Neural progenitor cell (in vitro differentiated cells): Measurements from ENCODE around the gene CAPN11. TPM values are rescaled to one million over a fixed set of nuclear protein-coding genes. Genes with fewer than 3 reads are reported as not detected.

Experiments
- DNase-seq: peaks from one replicate; pipeline ENCODE4 v3.0.0-alpha.2; 2016; ENCODE audit warnings: low spot score
- H2AFZ ChIP-seq: fragments of 200-600 bp; sonication (generic); replicated peaks from 2 replicates; pipeline ENCODE4 v1.6.1; 2016; ENCODE audit warnings: antibody characterized with exemption
- H3F3A ChIP-seq: fragments of 200-600 bp; sonication (generic); 2 replicates; pipeline ENCODE4 v1.6.1; 2016; ENCODE audit warnings: antibody characterized with exemption, low read depth
- H3K27ac ChIP-seq: fragments of 200-600 bp; sonication (generic); 2 replicates; pipeline ENCODE4 v1.5.1; 2016; ENCODE audit warnings: mild to moderate bottlenecking
- H3K27me3 ChIP-seq: fragments of 200-600 bp; sonication (generic); 2 replicates; pipeline ENCODE4 v1.6.1; 2016; ENCODE audit warnings: mild to moderate bottlenecking, moderate library complexity
- H3K36me3 ChIP-seq: fragments of 200-600 bp; sonication (generic); 2 replicates; pipeline ENCODE4 v1.5.1; 2016
- H3K4me1 ChIP-seq: fragments of 200-600 bp; sonication (generic); 2 replicates; pipeline ENCODE4 v1.6.1; 2016; ENCODE audit warnings: mixed run types
- H3K4me2 ChIP-seq: fragments of 200-600 bp; sonication (generic); 2 replicates; pipeline ENCODE4 v1.6.1; 2016
- H3K4me3 ChIP-seq: fragments of 200-600 bp; sonication (generic); 2 replicates; pipeline ENCODE4 v1.5.1; 2016
- H3K79me2 ChIP-seq: fragments of 200-600 bp; sonication (generic); 2 replicates; pipeline ENCODE4 v1.6.1; 2016; ENCODE audit warnings: low read depth
- H3K9ac ChIP-seq: fragments of 200-600 bp; sonication (generic); 2 replicates; pipeline ENCODE4 v1.6.1; 2016
- H3K9me3 ChIP-seq: fragments of 200-600 bp; sonication (generic); 2 replicates; pipeline ENCODE4 v1.5.1; 2016; ENCODE audit warnings: low read depth
- H4K20me1 ChIP-seq: fragments of 200-600 bp; sonication (generic); 2 replicates; pipeline ENCODE4 v1.6.1; 2016; ENCODE audit warnings: low read depth
- H3K27ac Mint-ChIP-seq: 3 replicates; pipeline ENCODE4 v1.8.0; 2021; ENCODE audit warnings: mixed read lengths
- H3K27me3 Mint-ChIP-seq: 2 replicates; pipeline ENCODE4 v1.8.0; 2022; ENCODE audit warnings: low read depth, mild to moderate bottlenecking, inconsistent platforms, moderate library complexity, mixed read lengths; ENCODE audit not compliant: insufficient read depth
- H3K36me3 Mint-ChIP-seq: 3 replicates; pipeline ENCODE4 v1.8.0; 2021; ENCODE audit warnings: mixed read lengths
- H3K4me1 Mint-ChIP-seq: 3 replicates; pipeline ENCODE4 v1.8.0; 2021; ENCODE audit warnings: mixed read lengths
- H3K4me3 Mint-ChIP-seq: 3 replicates; pipeline ENCODE4 v1.8.0; 2021; ENCODE audit warnings: mild to moderate bottlenecking, moderate library complexity, mixed read lengths
- H3K9me3 Mint-ChIP-seq: 3 replicates; pipeline ENCODE4 v1.8.0; 2020; ENCODE audit warnings: mixed read lengths
- CTCF ChIP-seq: fragments of 200-600 bp; sonication (generic); IDR thresholded peaks from 2 replicates; pipeline ENCODE4 v1.5.1; 2017; ENCODE audit warnings: antibody characterized with exemption, mild to moderate bottlenecking
- EZH2 ChIP-seq: fragments of 200-600 bp; sonication (generic); IDR thresholded peaks from 2 replicates; pipeline ENCODE4 v1.6.1; 2017; ENCODE audit warnings: antibody characterized with exemption, mild to moderate bottlenecking, moderate library complexity
- EZH2phosphoT487 ChIP-seq: fragments of 200-600 bp; sonication (generic); IDR thresholded peaks from 2 replicates; pipeline ENCODE4 v1.6.1; 2017; ENCODE audit warnings: antibody characterized with exemption
- total RNA-seq: library from RNA; depleted of rRNA; stranded (reverse); fragments of >200 nt; gene quantifications from 2 replicates; pipeline ENCODE4 v1.2.3, GENCODE V29; 2015; ENCODE audit warnings: low replicate concordance

CAPN11 gene
- total RNA-seq, 1 donor from 2014 or later = 0.49 TPM

GRCh38 chr6:44123544-44123943 is 35.1 kb upstream of the CAPN11 start:
- H3K27ac ChIP-seq = peak overlapping the region; percentile 34
- no peak overlapping the region for H3K4me3 ChIP-seq

GRCh38 chr6:44126320-44127149 is 32.1 kb upstream of the CAPN11 start:
- H3K79me2 ChIP-seq = peaks cover 68% of the 10 kb centered on the region
- peaks cover 5% of the 10 kb centered on the region for H3F3A ChIP-seq
- Mint-ChIP-seq H3K27ac (peak overlapping the region; percentile 95), H3K4me1 (peaks cover 54% of the 10 kb centered on the region), H3K4me3 (peak overlapping the region; percentile 97), H3K9me3 (no peaks in the 10 kb centered on the region), H3K27me3 (peaks cover 6% of the 10 kb centered on the region), H3K36me3 (peaks cover 8% of the 10 kb centered on the region)
- peak overlapping the region; percentile 94 for H3K4me2 ChIP-seq
- no peaks in the 10 kb centered on the region for H3K36me3 ChIP-seq
- H4K20me1 ChIP-seq = peaks cover 58% of the 10 kb centered on the region
- DNase-seq = peak; percentile 85
- H3K9ac ChIP-seq = peak overlapping the region; percentile 63
- H3K27me3 ChIP-seq = no peaks in the 10 kb centered on the region
- peak overlapping the region; percentile 55 for H3K27ac ChIP-seq
- peak overlapping the region; percentile 70 for H3K4me3 ChIP-seq
- H3K4me1 ChIP-seq = peaks cover 49% of the 10 kb centered on the region
- no peak for TF ChIP-seq EZH2
- TF ChIP-seq CTCF = no peak
- H3K9me3 ChIP-seq = no peaks in the 10 kb centered on the region
- H2AFZ ChIP-seq = no peak overlapping the region

More at GRCh38 chr6:44123544-44123943, 35.1 kb upstream of the CAPN11 start:
- peaks cover 15% of the 10 kb centered on the region for H3F3A ChIP-seq
- H3K27ac Mint-ChIP-seq = no peak overlapping the region
- H2AFZ ChIP-seq = no peak overlapping the region
- H3K9me3 ChIP-seq = no peaks in the 10 kb centered on the region
- H3K36me3 Mint-ChIP-seq = peaks cover 8% of the 10 kb centered on the region
- H3K9ac ChIP-seq = no peak overlapping the region
- H3K4me1 Mint-ChIP-seq = peaks cover 55% of the 10 kb centered on the region
- peaks cover 84% of the 10 kb centered on the region for H4K20me1 ChIP-seq
- peaks cover 89% of the 10 kb centered on the region for H3K79me2 ChIP-seq
- no peak for DNase-seq
- no peaks in the 10 kb centered on the region for H3K36me3 ChIP-seq
- no peaks in the 10 kb centered on the region for H3K9me3 Mint-ChIP-seq
- TF ChIP-seq EZH2phosphoT487 (no peak), CTCF (no peak)
- H3K27me3 ChIP-seq = no peaks in the 10 kb centered on the region
- H3K4me3 Mint-ChIP-seq = no peak overlapping the region
- peaks cover 5% of the 10 kb centered on the region for H3K27me3 Mint-ChIP-seq
- H3K4me2 ChIP-seq = peak overlapping the region; percentile 94
- H3K4me1 ChIP-seq = peaks cover 64% of the 10 kb centered on the region

- Histone ChIP-seq H2AFZ (peak within 1 kb of the TSS; percentile 86), H3K4me1 (peaks cover 41% of the 10 kb centered on the region), H3K79me2 (peaks cover 60% of the 10 kb centered on the region), H4K20me1 (peaks cover 49% of the 10 kb centered on the region), H3K4me2 (peak within 1 kb of the TSS; percentile 94), H3K4me3 (peak within 1 kb of the TSS; percentile 70), H3K9me3 (no peaks in the 10 kb centered on the region), H3K27ac (peak within 1 kb of the TSS; percentile 55), H3F3A (peaks cover 9% of the 10 kb centered on the region), H3K9ac (peak within 1 kb of the TSS; percentile 63), H3K36me3 (no peaks in the 10 kb centered on the region), H3K27me3 (no peaks in the 10 kb centered on the region)
- Mint-ChIP-seq H3K4me3 (peak within 1 kb of the TSS; percentile 97), H3K36me3 (peaks cover 8% of the 10 kb centered on the region), H3K27ac (peak within 1 kb of the TSS; percentile 95), H3K4me1 (peaks cover 59% of the 10 kb centered on the region), H3K27me3 (peaks cover 6% of the 10 kb centered on the region), H3K9me3 (no peaks in the 10 kb centered on the region)
- no peak for TF ChIP-seq EZH2
- no peak for TF ChIP-seq EZH2phosphoT487
- no peak for TF ChIP-seq CTCF
- peak; percentile 96 for DNase-seq
These were observed 31.2 kb upstream of the CAPN11 start, which contains the start of the genes MRPL14 and TMEM63B for GRCh38 chr6:44127186-44128019. Gene MRPL14 (minus strand): TSS chr6:44127452. CDS start chr6:44116611, 10,841 bp downstream. Gene TMEM63B (plus strand): TSS chr6:44127554. CDS start chr6:44134585, 7,031 bp downstream.
